ENCODE data around the gene ZNF804A.

DNA sequence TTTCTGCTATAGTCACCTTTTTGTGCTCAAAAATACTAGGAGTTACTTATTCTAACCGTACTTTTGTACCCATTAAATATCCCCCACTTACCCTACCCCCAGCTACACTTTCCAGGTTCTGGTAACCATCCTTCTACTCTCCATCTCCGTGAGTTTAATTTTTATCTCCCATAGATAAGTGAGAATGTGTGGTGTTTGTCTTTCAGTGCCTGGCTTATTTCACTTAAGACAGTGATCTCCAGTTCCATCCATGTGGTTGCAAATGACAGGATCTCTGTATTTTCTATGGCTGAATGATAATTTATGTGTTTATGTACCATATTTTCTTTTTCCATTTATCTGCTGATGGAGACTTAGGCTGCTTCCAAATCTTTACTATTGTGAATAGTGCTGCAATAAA, 323.3 kb downstream of the ZNF804A start:
- TF ChIP-seq, protein P1, sequence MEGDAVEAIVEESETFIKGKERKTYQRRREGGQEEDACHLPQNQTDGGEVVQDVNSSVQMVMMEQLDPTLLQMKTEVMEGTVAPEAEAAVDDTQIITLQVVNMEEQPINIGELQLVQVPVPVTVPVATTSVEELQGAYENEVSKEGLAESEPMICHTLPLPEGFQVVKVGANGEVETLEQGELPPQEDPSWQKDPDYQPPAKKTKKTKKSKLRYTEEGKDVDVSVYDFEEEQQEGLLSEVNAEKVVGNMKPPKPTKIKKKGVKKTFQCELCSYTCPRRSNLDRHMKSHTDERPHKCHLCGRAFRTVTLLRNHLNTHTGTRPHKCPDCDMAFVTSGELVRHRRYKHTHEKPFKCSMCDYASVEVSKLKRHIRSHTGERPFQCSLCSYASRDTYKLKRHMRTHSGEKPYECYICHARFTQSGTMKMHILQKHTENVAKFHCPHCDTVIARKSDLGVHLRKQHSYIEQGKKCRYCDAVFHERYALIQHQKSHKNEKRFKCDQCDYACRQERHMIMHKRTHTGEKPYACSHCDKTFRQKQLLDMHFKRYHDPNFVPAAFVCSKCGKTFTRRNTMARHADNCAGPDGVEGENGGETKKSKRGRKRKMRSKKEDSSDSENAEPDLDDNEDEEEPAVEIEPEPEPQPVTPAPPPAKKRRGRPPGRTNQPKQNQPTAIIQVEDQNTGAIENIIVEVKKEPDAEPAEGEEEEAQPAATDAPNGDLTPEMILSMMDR (IDR thresholded peaks at IDR 0.05), result no peak
- no peak for TF ChIP-seq POLR2A (IDR thresholded peaks at IDR 0.05)
